ENCODE measurements around the gene L3MBTL2.

DNA sequence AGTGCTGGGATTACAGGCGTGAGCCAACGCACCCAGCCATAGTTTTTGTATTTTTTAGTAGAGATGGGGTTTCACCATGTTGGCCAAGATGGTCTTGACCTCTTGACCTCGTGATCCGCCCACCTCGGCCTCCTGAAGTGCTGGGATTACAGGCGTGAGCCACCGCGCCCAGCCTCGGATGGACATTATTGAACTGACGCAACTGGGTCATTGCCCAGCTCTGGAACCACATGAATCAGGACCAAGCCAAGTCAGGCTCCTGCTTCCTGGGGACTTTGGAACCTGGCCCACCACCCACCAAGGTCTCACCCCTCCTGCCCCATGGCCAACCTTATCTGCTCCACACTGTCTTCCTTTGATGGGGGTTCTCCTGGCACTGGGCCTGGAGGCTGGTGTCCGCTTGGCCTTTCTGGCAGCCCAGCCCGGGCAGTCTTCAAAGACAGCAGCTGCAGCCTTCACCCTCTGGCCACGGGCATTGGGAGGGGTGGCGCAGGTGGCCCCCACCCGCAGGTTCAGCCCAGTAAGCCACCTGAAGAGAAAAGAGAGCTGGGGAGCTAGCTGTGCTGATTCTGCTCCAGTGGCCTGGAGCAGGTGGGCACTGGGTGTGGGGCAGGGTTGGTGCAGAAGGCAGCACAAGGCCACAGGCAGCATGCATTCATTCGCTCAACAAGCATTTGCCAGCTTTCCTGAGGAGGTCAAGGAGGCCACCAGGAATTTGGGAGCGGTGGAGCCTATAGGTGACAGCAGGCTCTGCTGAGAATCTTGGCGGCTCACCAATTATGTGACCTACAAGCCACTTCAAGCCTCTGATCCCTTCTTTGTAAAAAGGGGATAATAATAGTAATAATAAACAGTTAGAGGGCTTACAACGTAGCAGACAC lies 29.9 kb downstream of the L3MBTL2 start:
- no peak for TF ChIP-seq EZH2 (IDR thresholded peaks at IDR 0.05)
- TF ChIP-seq POLR2AphosphoS5 (IDR thresholded peaks at IDR 0.05; ENCODE audit: borderline replicate concordance, low read depth, low read length) = no peak
- TF ChIP-seq FOXP2 (optimal IDR thresholded peaks at IDR 0.05; ENCODE audit: control extremely low read depth, extremely low read length, insufficient read depth) = no peak

Measured in SK-N-MC (cell line).